ENCODE results near the gene TSEN54.
A peak's percentile ranks its signal among the peaks of the same experiment; 100 is the strongest.

TSEN54 gene

DNA sequence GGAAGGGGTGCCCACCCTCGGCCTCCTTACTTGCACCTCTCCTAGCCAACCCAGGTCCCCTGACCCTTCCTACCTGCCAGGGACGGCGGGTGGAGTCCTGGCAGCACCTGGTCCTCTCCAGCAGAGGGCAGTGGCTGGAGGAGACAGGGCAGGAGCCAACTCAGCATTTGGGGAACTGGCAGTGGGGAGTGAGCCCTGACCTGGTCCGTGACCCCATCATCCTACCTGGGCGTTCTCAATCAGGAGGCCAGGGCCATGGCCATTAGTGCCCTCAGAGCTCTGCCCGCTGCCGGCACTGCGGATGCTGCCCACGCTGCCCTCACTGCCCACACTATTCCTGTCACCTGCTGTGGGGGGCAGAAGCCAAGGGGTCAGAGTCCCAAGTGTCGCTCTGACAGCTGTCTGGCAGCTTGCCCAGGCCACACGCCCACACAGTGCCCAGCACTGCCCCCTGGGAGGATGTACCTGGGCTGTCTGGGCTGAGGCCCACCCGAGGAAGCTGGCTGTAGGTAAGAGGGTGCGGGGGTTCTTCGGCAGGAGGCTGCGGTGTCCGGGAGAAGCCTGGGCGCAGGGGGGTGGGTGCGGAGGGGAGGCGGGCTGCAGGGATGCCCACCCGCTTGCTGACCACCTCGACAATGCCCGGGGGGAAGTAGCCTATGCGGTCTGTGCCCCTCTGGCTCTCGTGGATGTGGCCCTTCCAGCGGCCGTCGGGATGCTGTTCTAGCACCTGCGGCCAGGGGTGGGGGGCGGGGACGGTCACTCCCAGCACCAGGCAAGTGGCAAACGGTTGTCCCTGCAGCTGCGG is 11.8 kb upstream of the TSEN54 start:
- no peaks in the 10 kb centered on the region for H3K27me3 Mint-ChIP-seq
- ATAC-seq (replicated peaks) (peak; percentile 76 to 82), DNase-seq (peak; percentile 33)
- H3K4me1 Mint-ChIP-seq = peaks cover 0 to 5% of the 10 kb centered on the region in 2 donors
- H3K27ac Mint-ChIP-seq = no peak overlapping the region
- no peaks in the 10 kb centered on the region for H3K9me3 Mint-ChIP-seq
- no peak overlapping the region for H3K4me3 Mint-ChIP-seq
- H3K36me3 Mint-ChIP-seq = peaks cover 4 to 5% of the 10 kb centered on the region in 2 donors

DNA sequence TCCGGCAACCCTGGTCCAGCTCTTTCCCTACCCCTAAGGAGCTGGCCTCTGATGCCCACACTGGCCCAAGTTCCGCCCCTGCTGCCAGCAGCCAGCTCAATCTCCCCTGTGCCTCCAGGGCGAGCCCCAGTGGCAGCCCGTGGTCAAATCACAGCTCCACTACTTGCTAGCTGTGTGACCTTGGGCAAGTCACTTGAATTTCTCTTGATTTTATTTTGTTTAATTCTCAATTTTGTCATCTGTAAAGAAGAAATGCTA is 11.2 kb upstream of the TSEN54 start:
- H3K36me3 Mint-ChIP-seq = peaks cover 0 to under 1% of the 10 kb centered on the region in 2 donors
- no peak overlapping the region for H3K4me3 Mint-ChIP-seq
- H3K27me3 Mint-ChIP-seq = no peaks in the 10 kb centered on the region
- DNase-seq = no peak
- H3K27ac Mint-ChIP-seq = no peak overlapping the region
- no peaks in the 10 kb centered on the region for H3K9me3 Mint-ChIP-seq
- ATAC-seq (replicated peaks) = no peak
- peaks cover 0 to 5% of the 10 kb centered on the region in 2 donors for H3K4me1 Mint-ChIP-seq

DNA sequence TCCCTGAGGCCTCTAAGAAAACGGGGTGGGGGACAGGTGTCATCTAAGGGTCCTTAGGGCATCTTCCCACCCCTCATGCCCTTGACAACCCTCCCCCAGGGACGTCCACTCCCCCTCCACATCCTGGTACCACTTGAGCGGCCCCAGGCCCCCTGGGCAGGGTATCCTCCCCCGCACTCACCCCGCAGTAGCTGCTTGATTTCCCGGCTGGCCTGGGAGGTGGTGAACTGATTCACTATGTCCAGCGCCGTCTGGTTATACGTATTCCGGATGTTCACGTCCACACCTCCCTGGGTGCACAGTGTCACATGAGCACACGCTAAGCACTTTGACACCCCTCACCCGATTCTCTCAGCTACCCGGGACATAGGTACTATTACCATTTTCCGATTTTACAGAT is 10.7 kb upstream of the TSEN54 start:
- Mint-ChIP-seq H3K4me1 (peaks cover 0 to 5% of the 10 kb centered on the region in 2 donors), H3K27ac (no peak overlapping the region), H3K36me3 (no peaks in the 10 kb centered on the region), H3K27me3 (no peaks in the 10 kb centered on the region), H3K4me3 (no peak overlapping the region), H3K9me3 (no peaks in the 10 kb centered on the region)
- DNase-seq (no peak), ATAC-seq (replicated peaks) (no peak)

DNA sequence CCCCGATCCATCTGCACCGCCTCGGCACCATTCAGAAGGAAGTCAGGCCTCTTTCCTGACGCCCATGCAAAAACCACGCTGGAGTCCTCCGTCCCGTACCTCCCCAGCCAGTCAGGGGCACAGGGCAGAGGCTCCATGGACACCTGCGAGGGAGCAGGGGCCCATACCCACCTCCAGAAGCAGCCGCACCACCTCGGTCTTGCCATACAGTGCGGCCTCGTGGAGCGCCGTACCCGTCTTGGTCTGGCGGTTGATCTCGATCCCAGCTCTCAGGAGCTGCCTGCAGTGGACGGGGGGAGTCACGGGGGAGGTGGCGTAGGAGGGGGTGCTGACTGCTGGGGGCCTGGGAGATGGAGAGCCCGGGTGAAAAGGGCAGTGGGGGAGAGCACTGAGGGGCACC is 10.2 kb upstream of the TSEN54 start:
- Mint-ChIP-seq H3K9me3 (no peaks in the 10 kb centered on the region), H3K27me3 (no peaks in the 10 kb centered on the region), H3K4me3 (no peak overlapping the region), H3K4me1 (peaks cover 0 to 5% of the 10 kb centered on the region in 2 donors), H3K27ac (no peak overlapping the region), H3K36me3 (no peaks in the 10 kb centered on the region)
- no peak for ATAC-seq (replicated peaks)
- no peak for DNase-seq

DNA sequence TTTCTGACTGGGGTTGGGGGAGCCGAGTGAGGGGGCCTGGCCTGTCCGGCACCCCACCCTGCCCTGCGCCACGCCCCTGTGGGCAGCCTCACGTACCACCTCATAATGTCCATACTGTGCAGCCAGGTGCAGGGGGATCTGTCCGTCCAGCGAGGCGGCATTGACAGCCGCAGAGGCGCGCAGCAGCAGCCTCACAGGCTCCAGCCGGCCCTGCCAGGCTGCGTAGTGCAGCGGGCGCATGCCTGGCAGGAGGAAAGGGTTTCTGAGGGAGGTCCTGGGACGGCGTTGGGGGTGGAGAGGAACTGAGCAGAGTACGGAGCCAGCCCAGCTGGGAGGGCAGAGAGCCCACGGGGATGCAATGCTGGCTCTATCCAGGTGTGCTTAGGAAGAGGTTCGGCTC is 9.4 kb upstream of the TSEN54 start:
- H3K4me3 Mint-ChIP-seq = no peak overlapping the region
- peak overlapping the region; percentile 42 for H3K27ac Mint-ChIP-seq
- peaks cover 0 to 5% of the 10 kb centered on the region in 2 donors for H3K4me1 Mint-ChIP-seq
- H3K9me3 Mint-ChIP-seq = no peaks in the 10 kb centered on the region
- no peaks in the 10 kb centered on the region for H3K27me3 Mint-ChIP-seq
- H3K36me3 Mint-ChIP-seq = no peaks in the 10 kb centered on the region
- ATAC-seq (replicated peaks) = no peak
- DNase-seq = no peak

DNA sequence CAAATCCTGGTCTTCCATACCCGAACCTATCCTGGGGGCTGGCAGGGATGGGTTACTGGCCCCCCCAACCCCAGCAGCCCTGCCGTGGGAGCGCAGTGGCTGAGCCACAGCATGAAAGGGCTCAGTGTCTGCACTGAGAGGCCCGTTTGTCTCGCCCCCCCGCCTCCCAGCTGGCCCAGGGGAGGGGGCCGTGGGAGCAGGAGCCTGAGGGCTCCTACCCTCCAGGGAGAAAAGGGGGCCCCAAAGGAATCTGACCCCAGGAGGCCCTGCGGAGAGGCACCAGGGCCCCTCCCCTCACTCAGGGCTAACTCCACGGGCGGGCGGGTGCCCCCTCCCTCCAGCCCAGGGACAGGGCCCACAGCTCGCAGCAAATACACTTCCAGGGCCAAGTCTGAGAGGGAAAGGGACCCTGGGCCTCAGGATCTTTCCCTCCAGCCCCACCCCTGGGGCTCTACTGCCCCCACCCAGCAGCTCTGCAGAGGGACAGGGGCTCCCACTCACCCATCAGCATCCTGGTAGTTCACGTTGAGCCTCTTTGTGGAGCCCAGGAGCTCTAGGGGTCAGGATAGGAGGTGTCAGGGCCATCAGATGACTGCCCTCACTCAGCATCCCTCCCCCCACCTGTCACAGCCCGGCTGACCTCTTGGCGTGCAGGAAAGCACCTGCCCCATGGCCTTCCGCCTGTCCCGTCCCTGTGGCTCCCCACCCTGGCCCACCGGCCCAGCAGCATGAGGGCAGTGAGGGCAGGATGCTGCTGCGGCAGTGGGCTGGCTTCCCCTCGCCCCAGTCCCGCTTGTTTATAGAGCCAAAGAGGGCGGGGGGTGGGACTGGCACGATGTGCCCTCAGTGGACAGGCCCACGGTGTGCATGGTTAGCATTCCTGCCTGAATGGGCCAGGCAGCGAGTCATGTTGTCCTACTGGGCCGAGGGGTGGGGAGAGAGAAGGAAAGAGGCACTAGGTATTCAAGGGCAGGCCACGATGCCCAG is 8.3 kb upstream of the TSEN54 start:
- DNase-seq (no peak), ATAC-seq (replicated peaks) (no peak)
- H3K4me1 Mint-ChIP-seq = peaks cover 0 to 5% of the 10 kb centered on the region in 2 donors
- no peak overlapping the region for H3K4me3 Mint-ChIP-seq
- no peaks in the 10 kb centered on the region for H3K9me3 Mint-ChIP-seq
- no peak overlapping the region for H3K27ac Mint-ChIP-seq
- H3K27me3 Mint-ChIP-seq = no peaks in the 10 kb centered on the region
- H3K36me3 Mint-ChIP-seq = no peaks in the 10 kb centered on the region

DNA sequence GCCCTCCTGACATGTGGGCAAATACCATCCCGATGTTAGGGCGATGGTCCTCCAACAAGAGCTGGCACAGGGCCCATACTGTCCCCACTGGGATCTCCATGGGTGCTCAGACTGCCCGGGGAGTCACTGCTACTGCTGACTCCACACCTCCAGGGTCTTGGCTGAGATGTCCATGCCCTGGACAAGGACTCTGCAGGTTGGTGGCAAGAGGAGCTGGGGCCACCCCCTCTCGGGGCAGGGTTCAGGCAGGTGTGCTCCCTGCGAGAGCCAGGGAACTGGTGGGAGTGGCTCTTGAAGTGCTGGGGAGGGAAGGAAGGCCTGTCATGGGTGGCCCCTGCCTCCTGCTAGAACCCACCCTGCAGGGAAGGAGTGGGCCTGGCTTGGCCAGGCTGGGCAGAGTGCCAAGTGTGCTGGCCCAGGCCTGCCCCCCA is 7.4 kb upstream of the TSEN54 start:
- Mint-ChIP-seq H3K4me3 (no peak overlapping the region), H3K36me3 (no peaks in the 10 kb centered on the region), H3K27ac (peak overlapping the region; percentile 57), H3K9me3 (no peaks in the 10 kb centered on the region), H3K4me1 (peaks cover 3 to 5% of the 10 kb centered on the region in 2 donors), H3K27me3 (no peaks in the 10 kb centered on the region)
- ATAC-seq (replicated peaks) (no peak), DNase-seq (no peak)

DNA sequence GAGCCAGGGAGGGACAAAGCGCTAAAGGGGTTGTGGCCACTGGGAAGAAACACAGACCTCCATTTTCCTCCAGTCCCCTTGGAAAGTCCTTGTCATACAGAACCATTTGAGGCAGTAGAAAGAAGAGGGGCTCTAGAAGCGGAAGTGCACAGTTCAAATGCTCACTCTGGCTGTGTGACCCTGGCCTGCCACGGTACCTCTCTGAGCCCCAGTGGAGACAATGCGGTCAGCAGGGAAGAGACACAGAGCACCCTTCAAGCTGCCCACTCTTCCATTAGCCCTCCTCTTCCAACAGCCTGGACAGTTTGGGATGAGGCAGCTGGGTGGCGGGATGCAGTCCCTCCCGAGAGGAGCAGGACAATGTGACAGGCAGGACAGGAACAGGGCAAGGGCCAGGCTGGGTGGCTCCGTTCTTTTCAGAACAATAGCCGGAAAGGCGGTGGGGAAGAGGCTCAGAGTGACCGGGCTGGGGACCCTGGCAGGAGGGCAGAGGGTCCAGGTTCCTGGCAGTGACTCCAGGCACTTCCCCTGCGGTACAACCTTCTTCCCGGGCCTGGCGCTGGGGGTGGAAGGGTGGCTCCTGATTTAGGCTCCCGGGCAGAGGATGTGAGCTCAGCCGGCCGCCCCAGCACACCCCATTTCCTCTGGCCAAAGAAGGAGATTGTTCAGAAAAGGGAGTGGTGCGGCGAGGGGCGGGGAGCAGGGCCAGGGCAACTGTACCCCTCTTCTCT is 6.6 kb upstream of the TSEN54 start:
- Mint-ChIP-seq H3K36me3 (no peaks in the 10 kb centered on the region), H3K4me3 (no peak overlapping the region), H3K27ac (no peak overlapping the region), H3K4me1 (peaks cover 0 to 6% of the 10 kb centered on the region in 2 donors), H3K9me3 (no peaks in the 10 kb centered on the region), H3K27me3 (no peaks in the 10 kb centered on the region)
- ATAC-seq (replicated peaks) (no peak), DNase-seq (no peak)

DNA sequence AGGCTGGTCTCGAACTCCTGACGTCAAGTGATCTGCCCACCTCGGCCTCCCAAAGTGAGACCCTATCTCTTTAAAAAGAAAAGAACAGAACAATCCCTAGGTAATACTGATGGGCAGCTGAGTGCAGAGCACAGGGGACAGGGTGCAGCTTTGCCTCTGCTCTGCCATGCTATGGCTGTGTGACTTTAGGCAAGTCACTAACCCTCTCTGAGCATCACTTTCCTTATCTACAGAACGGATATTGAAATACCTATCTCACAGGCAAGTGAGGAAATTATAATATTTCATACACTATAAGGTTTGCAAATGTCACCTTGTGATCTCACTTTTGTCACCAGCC is 5.1 kb upstream of the TSEN54 start:
- H3K4me1 Mint-ChIP-seq = peaks cover 0 to 6% of the 10 kb centered on the region in 2 donors
- no peaks in the 10 kb centered on the region for H3K27me3 Mint-ChIP-seq
- H3K27ac Mint-ChIP-seq = no peak overlapping the region
- no peaks in the 10 kb centered on the region for H3K36me3 Mint-ChIP-seq
- H3K9me3 Mint-ChIP-seq = no peaks in the 10 kb centered on the region
- no peak overlapping the region for H3K4me3 Mint-ChIP-seq
- DNase-seq = no peak
- no peak for ATAC-seq (replicated peaks)

DNA sequence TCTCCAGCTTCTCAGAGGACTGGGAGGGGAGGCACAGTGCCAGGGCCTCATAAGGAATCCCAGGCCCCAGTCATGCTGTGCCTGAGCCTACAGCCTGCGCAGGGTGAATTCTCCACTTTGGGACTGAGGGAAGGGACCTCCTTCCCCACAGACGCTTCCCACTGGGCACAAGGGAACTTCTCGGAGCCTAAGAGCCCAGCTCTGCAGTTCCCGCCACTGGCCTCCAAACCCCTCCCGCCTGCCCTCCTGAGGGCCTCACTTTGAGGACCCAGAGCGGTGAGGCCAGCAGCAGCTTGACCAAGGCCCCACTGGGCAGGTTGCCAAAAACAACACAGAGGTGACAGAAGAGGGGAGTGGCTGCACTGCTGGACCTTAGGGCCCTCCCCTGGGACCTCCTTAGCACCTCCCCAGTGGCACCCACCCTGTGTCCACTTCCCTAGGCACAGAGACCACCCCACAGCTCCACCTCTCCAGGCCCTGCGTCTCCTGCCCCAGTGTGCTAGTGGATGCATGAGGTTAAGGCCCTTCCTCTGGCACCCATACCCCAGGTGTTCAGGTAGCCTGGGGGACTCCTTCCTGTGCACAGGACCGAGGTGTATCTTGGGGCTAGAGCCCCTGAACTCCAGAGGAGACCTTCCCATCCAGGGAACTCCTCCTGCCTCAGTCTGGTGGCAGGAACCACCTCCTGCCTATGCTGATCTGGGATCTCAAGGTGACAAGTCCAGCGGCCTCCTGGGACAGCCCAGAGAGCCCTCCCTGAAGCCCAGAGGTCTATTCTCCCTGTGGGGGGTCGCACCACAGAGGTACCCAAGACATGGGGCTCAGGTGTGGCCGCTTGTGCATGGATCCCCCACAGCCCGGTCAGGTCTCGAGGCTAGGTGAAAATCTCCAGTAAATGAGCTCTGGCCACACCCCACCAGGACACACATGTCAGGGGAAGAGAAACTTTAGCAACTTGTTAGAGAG is 4.4 kb upstream of the TSEN54 start:
- H3K36me3 Mint-ChIP-seq = no peaks in the 10 kb centered on the region
- H3K27me3 Mint-ChIP-seq = no peaks in the 10 kb centered on the region
- H3K4me3 Mint-ChIP-seq = no peak overlapping the region
- peaks cover 0 to 8% of the 10 kb centered on the region in 2 donors for H3K4me1 Mint-ChIP-seq
- ATAC-seq (replicated peaks) (no peak), DNase-seq (no peak)
- peak overlapping the region; percentile 21 for H3K27ac Mint-ChIP-seq
- no peaks in the 10 kb centered on the region for H3K9me3 Mint-ChIP-seq

DNA sequence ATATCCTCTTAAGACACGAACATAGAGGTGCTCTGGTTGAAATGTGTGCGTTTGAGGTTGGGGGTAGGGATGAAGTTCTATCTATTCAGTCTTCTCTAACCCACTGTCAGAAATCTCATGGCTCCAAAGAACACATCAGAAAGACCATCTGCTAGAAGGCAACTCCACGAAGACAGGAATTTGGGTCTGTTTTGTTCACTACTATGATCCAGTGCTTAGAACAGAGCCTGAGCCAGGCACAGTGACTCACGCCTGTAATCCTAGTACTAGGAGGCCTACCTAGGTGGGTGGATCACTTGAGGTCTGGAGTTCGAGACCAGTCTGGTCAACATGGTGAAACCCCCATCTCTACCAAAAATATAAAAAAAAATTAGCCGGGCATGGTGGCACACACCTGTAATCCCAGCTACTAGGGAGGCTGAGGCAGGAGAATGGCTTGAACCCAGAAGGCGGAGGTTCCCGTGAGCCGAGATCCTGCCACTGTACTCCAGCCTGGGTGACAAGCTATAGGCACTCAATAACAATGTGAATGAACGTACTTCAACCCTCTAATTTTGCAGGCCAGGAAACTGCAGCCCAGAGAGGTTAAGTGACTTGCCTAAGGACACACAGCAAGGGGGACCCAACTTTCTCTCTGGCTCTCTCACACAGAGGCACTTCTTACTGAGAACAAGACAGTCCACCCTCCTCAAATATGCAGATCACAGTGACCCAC is 3.2 kb upstream of the TSEN54 start:
- Mint-ChIP-seq H3K4me3 (no peak overlapping the region), H3K36me3 (peaks cover 0 to 6% of the 10 kb centered on the region in 2 donors), H3K4me1 (peaks cover 10 to 20% of the 10 kb centered on the region in 2 donors), H3K27ac (no peak overlapping the region), H3K27me3 (no peaks in the 10 kb centered on the region), H3K9me3 (no peaks in the 10 kb centered on the region)
- DNase-seq (no peak), ATAC-seq (replicated peaks) (no peak)

DNA sequence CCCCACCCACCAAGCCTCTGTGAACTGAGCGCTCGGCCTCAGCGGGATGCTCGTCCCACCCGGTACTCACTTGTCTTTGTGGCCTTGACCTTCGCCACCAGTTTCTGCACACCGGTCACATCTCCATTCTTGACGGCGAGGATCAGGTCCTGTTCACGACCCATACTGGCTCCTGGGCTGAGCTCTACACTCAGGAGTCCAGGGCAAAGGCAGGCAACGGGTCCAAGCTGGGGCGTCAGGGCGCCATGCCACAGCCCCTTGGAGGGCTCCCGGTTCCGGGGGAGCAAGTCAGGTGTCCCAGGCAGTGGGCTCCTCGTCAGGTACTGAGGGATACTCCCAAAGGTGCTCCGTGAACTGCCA is 2.7 kb upstream of the TSEN54 start:
- Mint-ChIP-seq H3K9me3 (no peaks in the 10 kb centered on the region), H3K36me3 (peaks cover 3 to 10% of the 10 kb centered on the region in 2 donors), H3K27me3 (no peaks in the 10 kb centered on the region), H3K27ac (no peak overlapping the region), H3K4me3 (no peak overlapping the region), H3K4me1 (peaks cover 15 to 25% of the 10 kb centered on the region in 2 donors)
- DNase-seq = no peak
- ATAC-seq (replicated peaks) = no peak

DNA sequence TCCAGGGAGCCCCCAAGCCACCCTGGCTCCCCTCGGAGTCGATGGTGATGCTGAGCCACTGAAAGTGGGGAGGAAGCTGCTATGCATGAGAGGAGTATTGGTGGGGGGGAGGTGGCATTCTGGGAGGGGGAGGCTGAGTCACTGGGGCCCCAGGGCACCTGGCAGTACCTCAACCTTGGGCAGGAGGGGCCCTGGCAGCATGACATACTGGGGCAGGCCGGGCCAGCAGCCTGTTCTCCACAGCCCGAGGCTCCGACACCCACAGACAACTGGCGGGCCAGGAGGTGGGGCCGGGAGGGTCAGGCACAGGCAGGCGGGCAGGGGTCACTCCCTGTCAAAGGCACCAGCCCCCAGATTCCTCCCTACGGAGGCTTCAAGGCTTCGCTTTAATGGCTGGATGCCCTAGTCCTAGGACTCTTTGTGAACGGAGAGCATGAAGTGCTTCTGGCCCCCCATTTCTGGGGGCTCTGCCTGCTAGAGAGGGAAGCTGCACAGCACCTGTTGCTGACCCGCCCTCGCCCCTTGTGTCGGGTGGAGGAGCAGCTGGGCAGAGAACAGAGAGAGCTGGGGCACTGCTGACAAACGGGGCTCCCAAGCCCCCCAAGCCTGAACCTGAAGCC is 1.9 kb upstream of the TSEN54 start:
- no peak for DNase-seq
- no peak for ATAC-seq (replicated peaks)
- H3K27ac Mint-ChIP-seq = no peak overlapping the region
- peaks cover 17 to 31% of the 10 kb centered on the region in 2 donors for H3K4me1 Mint-ChIP-seq
- peak overlapping the region; percentile 47 to 55 for H3K4me3 Mint-ChIP-seq
- no peaks in the 10 kb centered on the region for H3K9me3 Mint-ChIP-seq
- peaks cover 4 to 17% of the 10 kb centered on the region in 2 donors for H3K36me3 Mint-ChIP-seq
- no peaks in the 10 kb centered on the region for H3K27me3 Mint-ChIP-seq
